Neuron (in vitro differentiated cells): Measurements from ENCODE around the gene WDR76.

Experiments used
- H2AFZ ChIP-seq: one replicate; pipeline ENCODE4 v1.6.1; 2013; ENCODE audit warnings: low read depth, mild to moderate bottlenecking, inconsistent platforms, low read length, moderate library complexity
- H3K27me3 ChIP-seq: one replicate; pipeline ENCODE4 v1.6.1; 2013; ENCODE audit warnings: low read length; ENCODE audit not compliant: insufficient read depth
- H3K36me3 ChIP-seq: one replicate; pipeline ENCODE4 v1.6.1; 2013; ENCODE audit warnings: low read length; ENCODE audit not compliant: insufficient read depth
- H3K4me1 ChIP-seq: one replicate; pipeline ENCODE4 v1.6.1; 2013; ENCODE audit warnings: low read length; ENCODE audit not compliant: insufficient read depth
- H3K4me3 ChIP-seq: 2 replicates; pipeline ENCODE4 v1.5.1; 2013; ENCODE audit warnings: mild to moderate bottlenecking, low read length, moderate library complexity
- H3K9me3 ChIP-seq: one replicate; pipeline ENCODE4 v1.6.1; 2013; ENCODE audit warnings: low read length

The WDR76 gene

GRCh38 chr15:43872416-43873020 is 45.7 kb downstream of the WDR76 start:
- no peak overlapping the region for H3K4me3 ChIP-seq
- H3K4me1 ChIP-seq, result no peaks in the 10 kb centered on the region
- H3K9me3 ChIP-seq, result no peaks in the 10 kb centered on the region
- H3K27me3 ChIP-seq, result no peaks in the 10 kb centered on the region
- no peak overlapping the region for H2AFZ ChIP-seq
- H3K36me3 ChIP-seq, result peaks cover 10% of the 10 kb centered on the region

GRCh38 chr15:43873651-43874050 is 46.8 kb downstream of the WDR76 start:
- Histone ChIP-seq H3K9me3 (no peaks in the 10 kb centered on the region), H3K4me1 (no peaks in the 10 kb centered on the region), H2AFZ (no peak overlapping the region), H3K4me3 (no peak overlapping the region), H3K27me3 (no peaks in the 10 kb centered on the region), H3K36me3 (peaks cover 12% of the 10 kb centered on the region)

- Histone ChIP-seq H3K36me3 (peaks cover 14% of the 10 kb centered on the region), H3K9me3 (no peaks in the 10 kb centered on the region)
These were observed 50.1 kb downstream of the WDR76 start for GRCh38 chr15:43876872-43877271.

GRCh38 chr15:43877371-43877770 is 50.6 kb downstream of the WDR76 start:
- no peaks in the 10 kb centered on the region for H3K4me1 ChIP-seq
- no peak overlapping the region for H2AFZ ChIP-seq
- H3K4me3 ChIP-seq, result no peak overlapping the region
- H3K36me3 ChIP-seq, result peaks cover 14% of the 10 kb centered on the region
- H3K27me3 ChIP-seq, result no peaks in the 10 kb centered on the region
- no peaks in the 10 kb centered on the region for H3K9me3 ChIP-seq

More at GRCh38 chr15:43876872-43877271, 50.1 kb downstream of the WDR76 start:
- no peak overlapping the region for H3K4me3 ChIP-seq
- H2AFZ ChIP-seq, result no peak overlapping the region
- H3K4me1 ChIP-seq, result no peaks in the 10 kb centered on the region
- no peaks in the 10 kb centered on the region for H3K27me3 ChIP-seq

- H3K4me3 ChIP-seq, result no peak overlapping the region
- H3K27me3 ChIP-seq, result no peaks in the 10 kb centered on the region
- no peak overlapping the region for H2AFZ ChIP-seq
- H3K4me1 ChIP-seq, result no peaks in the 10 kb centered on the region
- no peaks in the 10 kb centered on the region for H3K9me3 ChIP-seq
- peaks cover 17% of the 10 kb centered on the region for H3K36me3 ChIP-seq
These were observed 51.6 kb downstream of the WDR76 start for GRCh38 chr15:43878446-43878845.

GRCh38 chr15:43879386-43880355 is 52.9 kb downstream of the WDR76 start:
- H2AFZ ChIP-seq, result no peak overlapping the region
- H3K36me3 ChIP-seq, result peaks cover 15% of the 10 kb centered on the region
- no peaks in the 10 kb centered on the region for H3K4me1 ChIP-seq
- H3K9me3 ChIP-seq, result no peaks in the 10 kb centered on the region
- no peak overlapping the region for H3K4me3 ChIP-seq
- no peaks in the 10 kb centered on the region for H3K27me3 ChIP-seq

GRCh38 chr15:43880406-43881194 is 53.8 kb downstream of the WDR76 start:
- H3K27me3 ChIP-seq, result no peaks in the 10 kb centered on the region
- H3K4me3 ChIP-seq, result no peak overlapping the region
- H3K9me3 ChIP-seq, result no peaks in the 10 kb centered on the region
- no peaks in the 10 kb centered on the region for H3K4me1 ChIP-seq
- no peak overlapping the region for H2AFZ ChIP-seq
- H3K36me3 ChIP-seq, result peaks cover 18% of the 10 kb centered on the region

- no peaks in the 10 kb centered on the region for H3K4me1 ChIP-seq
- no peak overlapping the region for H3K4me3 ChIP-seq
These were observed 54.4 kb downstream of the WDR76 start for GRCh38 chr15:43881245-43881644.

GRCh38 chr15:43881944-43882343 is 55.1 kb downstream of the WDR76 start:
- Histone ChIP-seq H3K4me3 (no peak overlapping the region), H2AFZ (no peak overlapping the region), H3K27me3 (no peaks in the 10 kb centered on the region), H3K9me3 (no peaks in the 10 kb centered on the region), H3K36me3 (peaks cover 21% of the 10 kb centered on the region), H3K4me1 (no peaks in the 10 kb centered on the region)

More at GRCh38 chr15:43881245-43881644, 54.4 kb downstream of the WDR76 start:
- Histone ChIP-seq H2AFZ (no peak overlapping the region), H3K36me3 (peaks cover 21% of the 10 kb centered on the region), H3K9me3 (no peaks in the 10 kb centered on the region), H3K27me3 (no peaks in the 10 kb centered on the region)

GRCh38 chr15:43883571-43883970 is 56.8 kb downstream of the WDR76 start:
- H3K36me3 ChIP-seq, result peaks cover 16% of the 10 kb centered on the region
- H3K4me1 ChIP-seq, result no peaks in the 10 kb centered on the region

GRCh38 chr15:43886558-43886957 is 59.8 kb downstream of the WDR76 start:
- H3K4me3 ChIP-seq, result no peak overlapping the region
- no peaks in the 10 kb centered on the region for H3K27me3 ChIP-seq
- H3K36me3 ChIP-seq, result peaks cover 13% of the 10 kb centered on the region
- H3K9me3 ChIP-seq, result no peaks in the 10 kb centered on the region
- no peaks in the 10 kb centered on the region for H3K4me1 ChIP-seq
- no peak overlapping the region for H2AFZ ChIP-seq

More at GRCh38 chr15:43883571-43883970, 56.8 kb downstream of the WDR76 start:
- Histone ChIP-seq H3K27me3 (no peaks in the 10 kb centered on the region), H2AFZ (no peak overlapping the region), H3K4me3 (no peak overlapping the region), H3K9me3 (no peaks in the 10 kb centered on the region)

GRCh38 chr15:43887901-43888300 is 61.1 kb downstream of the WDR76 start:
- H3K27me3 ChIP-seq, result no peaks in the 10 kb centered on the region
- peaks cover 11% of the 10 kb centered on the region for H3K36me3 ChIP-seq
- no peaks in the 10 kb centered on the region for H3K4me1 ChIP-seq
- H3K4me3 ChIP-seq, result no peak overlapping the region
- H3K9me3 ChIP-seq, result no peaks in the 10 kb centered on the region
- no peak overlapping the region for H2AFZ ChIP-seq

- Histone ChIP-seq H2AFZ (no peak overlapping the region), H3K36me3 (peaks cover 6% of the 10 kb centered on the region), H3K4me3 (no peak overlapping the region), H3K27me3 (no peaks in the 10 kb centered on the region), H3K9me3 (no peaks in the 10 kb centered on the region), H3K4me1 (no peaks in the 10 kb centered on the region)
These were observed 62.2 kb downstream of the WDR76 start for GRCh38 chr15:43889042-43889441.
